Measurements from ENCODE around the gene ABCC6.

ABCC6 gene

GRCh38 chr16:16139061-16139460, 84.2 kb downstream of the ABCC6 start:
- no peak for DNase-seq

GRCh38 chr16:16138034-16138635, 85.2 kb downstream of the ABCC6 start:
- DNase-seq: no peak

DNA sequence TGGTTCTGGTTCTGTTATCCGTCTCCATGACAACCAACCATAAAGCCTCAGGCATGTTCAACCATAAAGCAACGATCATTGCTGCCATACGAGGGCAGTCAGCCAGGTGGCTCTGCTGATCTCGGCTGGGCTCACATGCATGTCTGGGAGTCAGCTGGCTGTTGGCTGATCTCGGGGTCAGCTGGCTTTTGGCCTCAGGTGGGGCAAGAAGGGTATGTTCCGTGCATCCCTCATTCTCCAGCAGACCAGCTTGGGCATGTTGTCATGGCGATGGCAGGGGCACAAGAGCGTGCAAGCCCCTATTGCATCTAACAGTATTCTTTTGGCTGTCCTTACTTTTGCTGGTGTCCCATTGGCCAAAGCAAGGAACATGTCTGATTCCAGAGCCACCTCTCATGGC, 86.2 kb downstream of the ABCC6 start:
- no peak for DNase-seq

DNA sequence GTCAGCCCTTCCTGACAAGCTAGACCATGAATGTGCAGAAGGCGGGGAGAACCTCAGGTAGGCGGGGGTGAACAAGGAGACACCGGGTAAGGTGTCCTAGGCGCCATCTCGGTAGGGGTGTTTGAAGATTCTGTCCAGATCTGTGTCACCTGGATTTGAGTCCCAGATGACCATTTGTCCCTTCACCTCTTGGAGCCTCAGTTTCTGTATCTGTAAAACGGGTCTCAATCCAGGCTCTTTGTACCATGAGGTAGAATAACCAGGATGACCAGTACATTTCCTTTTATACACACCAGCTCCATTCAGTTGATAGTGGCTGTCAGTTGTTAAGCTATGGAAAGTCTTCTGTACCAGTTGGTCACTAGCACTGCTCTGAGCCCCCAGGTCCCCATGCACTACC, 86.7 kb downstream of the ABCC6 start:
- DNase-seq: no peak

DNA sequence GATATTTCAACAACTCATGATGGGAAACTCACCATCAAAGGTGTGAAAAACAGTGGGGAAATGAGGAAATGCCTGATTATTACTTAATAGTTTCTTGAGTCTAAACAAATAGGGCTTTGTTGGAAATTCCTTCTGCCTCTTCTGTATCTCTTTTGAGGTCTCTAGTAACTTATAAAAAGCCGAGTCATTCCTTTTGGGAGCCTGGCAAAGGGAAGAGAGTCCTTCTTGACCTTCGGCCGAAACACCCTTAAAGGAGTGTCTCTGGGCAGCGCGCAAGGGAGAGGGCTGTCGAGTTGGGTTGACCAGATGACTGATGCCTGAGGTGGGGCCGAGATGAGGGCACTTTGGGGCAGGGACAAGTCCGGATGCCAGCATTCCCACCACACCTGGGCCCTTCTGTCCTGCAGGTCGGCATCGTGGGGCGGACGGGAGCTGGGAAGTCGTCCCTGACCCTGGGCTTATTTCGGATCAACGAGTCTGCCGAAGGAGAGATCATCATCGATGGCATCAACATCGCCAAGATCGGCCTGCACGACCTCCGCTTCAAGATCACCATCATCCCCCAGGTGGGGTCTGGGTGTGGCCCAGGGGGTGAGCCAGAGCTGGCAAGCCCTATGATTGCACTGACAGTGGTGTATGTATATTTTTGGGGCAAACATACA, 89.2 kb downstream of the ABCC6 start:
- no peak for DNase-seq

- no peak for DNase-seq
Measured at GRCh38 chr16:16131659-16132058, 91.6 kb downstream of the ABCC6 start.

- DNase-seq: no peak
Measured at GRCh38 chr16:16131204-16131603, 92.1 kb downstream of the ABCC6 start.

GRCh38 chr16:16127469-16128116, 95.7 kb downstream of the ABCC6 start:
- DNase-seq: peak; percentile 32

- no peak for DNase-seq
Measured at GRCh38 chr16:16126896-16127295, 96.4 kb downstream of the ABCC6 start.

GRCh38 chr16:16124974-16125373, 98.3 kb downstream of the ABCC6 start:
- no peak for DNase-seq

GRCh38 chr16:16124438-16124837, 98.9 kb downstream of the ABCC6 start:
- no peak for DNase-seq

GRCh38 chr16:16122264-16122663, 101.0 kb downstream of the ABCC6 start:
- no peak for DNase-seq

DNA sequence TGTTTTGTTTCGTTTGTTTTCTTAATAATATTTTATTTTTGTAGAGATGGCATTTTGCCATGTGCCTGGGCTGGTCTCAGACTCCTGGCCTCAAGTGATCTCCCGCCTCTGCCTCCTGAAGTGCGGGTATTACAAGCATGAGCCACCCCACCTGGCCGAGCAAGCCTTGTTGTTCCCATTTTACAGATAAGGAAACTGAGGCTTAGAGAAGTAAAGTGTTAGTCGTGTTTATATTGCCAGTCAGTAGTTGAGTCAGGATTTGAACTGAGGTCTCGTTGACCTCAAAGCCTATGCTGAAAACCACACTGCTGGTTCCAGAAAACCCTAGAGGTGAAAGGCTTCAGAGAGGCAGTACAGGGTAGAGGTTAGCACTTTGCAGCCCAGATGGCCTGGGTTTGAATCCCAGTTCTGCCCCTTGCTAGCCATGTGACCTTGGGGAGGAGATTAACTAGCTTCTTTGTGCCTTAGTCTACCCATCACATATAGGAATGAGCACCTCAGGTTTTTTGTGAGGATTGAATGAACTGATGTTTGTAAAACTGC, 102.0 kb downstream of the ABCC6 start:
- no peak for DNase-seq

- no peak for DNase-seq
Measured at GRCh38 chr16:16120382-16121184, 102.7 kb downstream of the ABCC6 start.

DNA sequence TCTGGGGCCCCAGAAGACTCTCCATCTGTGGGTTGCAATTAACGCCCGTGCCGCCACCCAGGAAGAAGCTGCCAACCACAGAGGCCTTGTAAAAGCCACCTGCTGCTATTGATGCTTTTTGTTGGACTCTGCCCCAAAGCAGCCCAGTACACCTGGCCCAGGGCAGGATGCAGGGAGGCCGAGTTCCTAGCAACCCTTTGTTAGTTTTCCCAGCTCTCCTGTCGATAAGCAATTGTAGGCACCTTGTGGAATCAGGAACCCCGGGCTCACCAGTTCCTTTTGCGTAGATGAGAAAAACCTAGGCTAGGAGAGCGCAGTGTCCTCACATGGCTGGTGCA, 103.3 kb downstream of the ABCC6 start:
- DNase-seq: peak; percentile 90

- DNase-seq: no peak
Measured at GRCh38 chr16:16118337-16118736, 105.0 kb downstream of the ABCC6 start.

DNA sequence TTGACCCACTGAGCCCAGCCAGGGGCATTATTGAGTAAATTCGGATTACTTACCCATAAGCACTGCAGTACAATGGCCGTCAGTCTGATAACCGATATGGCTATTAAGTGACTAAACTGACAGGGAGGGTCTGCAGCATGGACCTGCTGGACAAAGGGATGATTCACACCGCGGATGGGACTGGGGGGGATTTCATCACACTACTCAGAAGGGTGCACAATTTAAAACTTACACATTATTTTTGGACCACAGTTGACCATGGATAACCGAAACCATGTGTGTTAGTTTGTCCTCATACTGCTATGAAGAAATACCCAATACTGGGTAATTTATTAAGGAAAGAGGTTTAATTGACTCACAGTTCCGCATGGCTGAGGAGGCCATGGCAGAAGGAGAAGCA, 106.5 kb downstream of the ABCC6 start:
- no peak for DNase-seq

DNA sequence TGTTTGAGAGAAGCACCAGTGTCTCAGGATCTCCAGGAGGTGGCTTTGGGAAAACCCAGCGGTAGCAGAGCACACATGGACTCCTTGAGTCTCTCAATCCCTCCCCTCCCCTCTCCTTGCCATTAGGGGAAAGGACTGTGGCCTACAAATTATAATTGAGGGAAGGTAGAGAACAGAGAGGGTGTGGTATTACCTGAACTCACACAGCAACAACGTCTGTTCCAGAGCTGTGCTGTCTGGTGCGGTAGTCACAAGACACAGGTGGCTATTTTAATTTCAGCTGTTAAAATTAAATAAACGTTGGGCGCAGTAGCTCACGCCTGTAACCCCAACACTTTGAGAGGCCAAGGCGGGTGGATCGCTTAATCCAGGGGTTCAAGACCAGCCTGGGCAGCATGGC, 110.2 kb downstream of the ABCC6 start:
- no peak for DNase-seq

- no peak for DNase-seq
Measured at GRCh38 chr16:16112450-16113053, 110.7 kb downstream of the ABCC6 start.

DNA sequence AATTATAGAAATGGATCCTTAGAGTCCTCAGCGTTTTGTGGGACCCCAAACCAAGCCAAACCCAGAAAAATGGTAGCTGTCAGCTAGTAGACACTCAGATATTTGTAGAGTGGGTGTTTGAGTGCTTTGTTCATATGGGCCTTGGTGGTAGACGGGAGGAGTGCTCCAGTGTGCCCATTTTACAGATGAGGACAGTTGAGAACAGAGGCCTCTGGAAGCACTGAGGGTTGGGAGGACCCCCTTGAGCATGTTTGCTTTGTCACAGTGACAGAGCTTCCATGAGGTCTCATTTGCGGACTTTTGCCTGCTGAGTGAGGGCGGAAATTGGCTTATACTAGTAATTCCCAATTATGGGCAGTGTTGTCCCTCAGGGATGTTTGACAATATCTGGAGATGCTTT, 111.7 kb downstream of the ABCC6 start:
- DNase-seq: no peak

DNA sequence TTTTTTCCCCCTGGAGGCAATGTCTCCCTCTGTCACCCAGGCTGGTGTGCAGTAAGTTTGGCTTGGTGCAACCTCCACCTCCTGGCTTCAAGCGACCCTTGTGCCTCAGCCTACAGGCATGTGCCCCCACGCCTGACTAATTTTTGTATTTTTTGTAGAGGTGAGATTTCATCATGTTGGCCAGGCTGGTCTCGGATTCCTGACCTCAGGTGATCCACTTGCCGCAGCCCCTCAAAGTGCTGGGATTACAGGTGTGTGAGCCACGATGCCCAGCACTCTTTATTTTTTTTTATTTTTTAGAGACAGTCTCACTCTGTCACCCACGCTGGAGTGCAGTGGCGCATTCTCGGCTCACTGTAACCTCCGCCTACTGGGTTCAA, 113.2 kb downstream of the ABCC6 start:
- DNase-seq: no peak

DNA sequence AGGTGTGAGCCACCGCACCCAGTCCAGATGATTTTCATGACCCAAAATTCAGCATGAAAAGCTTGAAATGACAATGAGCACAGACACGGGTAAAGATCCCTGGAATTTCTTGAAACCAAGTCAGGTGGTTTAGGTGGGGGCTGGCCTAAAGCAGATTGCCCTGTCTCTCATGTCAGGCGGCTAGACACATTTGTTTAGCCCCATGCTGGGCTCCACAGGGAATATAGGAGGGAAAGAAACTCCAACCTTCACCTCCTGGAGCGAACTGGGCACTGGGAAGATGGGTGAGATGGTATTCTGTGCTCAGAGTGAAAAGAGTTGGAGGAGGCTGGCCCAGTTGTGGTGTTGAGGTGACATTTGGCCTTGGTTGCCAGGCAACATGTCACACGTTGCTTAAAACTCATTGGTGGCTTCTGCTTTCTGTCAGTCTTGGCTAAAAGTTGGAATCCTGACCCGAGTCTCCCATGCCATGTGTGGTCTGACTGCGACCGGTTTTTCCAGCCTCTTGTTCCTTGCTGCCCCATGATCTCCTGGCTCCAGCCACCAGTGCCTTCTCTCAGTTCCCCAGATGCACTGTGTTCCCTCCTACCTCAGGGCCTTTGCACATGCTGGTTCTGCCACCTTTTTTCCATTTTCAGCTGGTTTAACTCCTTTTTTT, 113.7 kb downstream of the ABCC6 start:
- no peak for DNase-seq

DNA sequence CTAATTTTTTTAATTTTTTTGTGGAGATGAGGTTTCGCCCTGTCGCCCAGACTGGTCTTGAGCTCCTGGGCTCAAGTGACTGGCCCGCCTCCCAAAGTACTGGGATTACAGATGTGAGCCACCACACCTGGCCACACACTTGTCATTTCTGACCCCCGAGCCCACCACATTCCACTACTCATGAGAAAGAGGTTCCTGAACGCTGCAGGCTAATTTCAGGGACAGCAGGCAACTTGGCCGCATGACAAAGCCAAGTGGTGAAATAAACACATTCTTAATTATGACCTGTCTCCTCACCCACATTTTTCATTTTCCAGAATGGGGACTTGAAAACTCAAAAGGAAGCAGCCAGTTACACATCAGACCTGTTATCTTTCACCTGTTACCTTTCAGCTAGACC, 114.5 kb downstream of the ABCC6 start:
- DNase-seq: no peak
